ENCODE data around the gene FOLR2.
A peak's percentile ranks its signal among the peaks of the same experiment; 100 is the strongest.
"Not testable (repeated sequence)": the region's sequence is repeated elsewhere in the genome, so short reads cannot be mapped to it uniquely, and the experiment has no call there.

The FOLR2 gene

GRCh38 chr11:72243173-72244059 is 26.8 kb downstream of the FOLR2 start:
- DNase-seq = no peak

DNA sequence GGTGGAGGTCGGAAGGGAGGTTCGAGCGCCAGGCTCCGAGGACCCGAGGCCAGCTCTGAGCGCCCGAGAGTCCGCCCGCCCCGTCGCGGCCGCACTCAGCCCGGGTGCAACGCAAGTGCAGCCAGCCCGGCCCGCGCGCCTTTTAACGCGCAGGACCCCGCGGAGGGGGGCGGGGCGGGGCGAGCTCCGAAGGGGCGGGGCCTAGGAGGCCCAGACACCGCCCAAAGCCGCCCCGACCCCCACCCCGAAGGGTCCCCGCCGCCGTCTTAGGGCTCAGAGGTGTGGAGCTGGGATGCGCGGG is 27.4 kb downstream of the FOLR2 start, which contains the start of gene PHOX2A:
PHOX2A (minus strand) TSS at position 117 of the 301 bp plus-strand sequence. CDS start 172 bp downstream, outside the sequence.
- DNase-seq = no peak

DNA sequence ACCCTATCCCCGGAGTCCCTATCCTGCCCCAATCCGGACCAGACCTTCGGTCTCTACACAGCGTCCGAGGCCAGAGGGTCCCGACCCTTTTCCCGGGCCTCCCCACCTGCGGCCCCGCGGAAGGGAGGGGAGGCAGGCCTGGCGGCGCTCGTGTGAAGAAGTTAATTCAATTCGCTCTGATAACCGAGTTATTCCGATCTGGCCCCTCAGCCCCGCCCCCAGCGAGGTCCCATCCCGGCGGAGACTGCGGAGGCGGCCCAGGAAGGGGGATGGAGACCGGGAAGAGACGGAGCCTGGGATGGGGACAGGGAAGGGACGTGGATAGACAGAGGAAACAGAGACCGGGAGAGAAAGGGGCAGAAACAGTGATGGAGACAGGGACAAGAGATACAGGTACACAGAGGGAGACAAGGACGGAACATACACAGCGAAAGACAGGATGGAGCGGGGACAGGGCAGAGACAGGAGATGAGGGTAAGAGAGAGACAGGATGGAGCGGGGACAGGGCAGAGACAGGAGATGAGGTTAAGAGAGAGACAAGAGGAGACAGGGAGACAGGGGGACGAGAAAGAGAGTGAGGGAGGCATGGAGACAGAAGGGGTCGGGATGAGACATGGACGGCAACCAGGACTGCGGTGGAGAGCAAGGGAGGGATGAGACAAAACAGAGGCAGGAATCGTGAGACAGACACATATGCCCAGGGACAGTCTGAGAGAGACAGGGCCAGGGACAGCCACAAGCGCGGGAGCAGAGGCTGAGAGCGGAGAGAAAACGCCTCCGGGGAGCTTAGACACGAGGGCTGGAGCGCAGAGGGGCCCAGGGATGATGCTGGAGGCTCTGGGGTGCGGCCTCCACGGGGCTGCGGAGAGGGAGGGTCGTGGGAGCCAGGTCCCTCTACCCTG is 28.0 kb downstream of the FOLR2 start:
- no peak for DNase-seq

DNA sequence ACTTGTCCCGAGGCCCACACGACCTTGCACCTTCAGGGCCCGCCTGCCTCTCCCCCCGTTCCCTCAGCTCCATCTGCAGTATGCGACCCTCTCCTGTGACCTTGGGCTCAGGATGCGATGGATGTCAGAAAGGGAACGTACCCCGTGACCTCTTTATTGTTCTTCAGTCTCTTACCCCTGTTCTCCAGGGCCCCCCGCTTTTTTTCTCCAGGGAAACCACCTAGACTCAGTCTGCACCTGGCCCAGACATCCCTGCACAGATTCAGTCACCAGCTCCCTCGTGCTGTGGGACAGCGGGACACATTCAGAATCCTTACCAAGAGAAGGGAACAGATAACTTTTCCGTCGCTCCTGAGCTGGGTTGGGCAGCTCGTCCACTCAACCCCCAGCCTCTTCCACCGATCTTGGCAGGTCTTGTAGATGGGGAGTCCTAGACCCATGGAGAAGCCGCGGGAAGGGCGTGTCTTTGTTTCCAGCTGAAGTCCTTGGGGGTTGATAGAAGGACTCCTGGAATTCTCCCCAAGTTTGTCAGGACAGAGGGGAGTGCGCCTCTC is 28.7 kb downstream of the FOLR2 start:
- DNase-seq = no peak

GRCh38 chr11:72247584-72247983 is 31.0 kb downstream of the FOLR2 start:
- no peak for DNase-seq

- no peak for DNase-seq
Observed at GRCh38 chr11:72249961-72250360, 33.4 kb downstream of the FOLR2 start.

- no peak for DNase-seq
Observed at GRCh38 chr11:72250661-72251464, 34.3 kb downstream of the FOLR2 start.

- DNase-seq = no peak
Observed at GRCh38 chr11:72251614-72252013, 35.0 kb downstream of the FOLR2 start.

DNA sequence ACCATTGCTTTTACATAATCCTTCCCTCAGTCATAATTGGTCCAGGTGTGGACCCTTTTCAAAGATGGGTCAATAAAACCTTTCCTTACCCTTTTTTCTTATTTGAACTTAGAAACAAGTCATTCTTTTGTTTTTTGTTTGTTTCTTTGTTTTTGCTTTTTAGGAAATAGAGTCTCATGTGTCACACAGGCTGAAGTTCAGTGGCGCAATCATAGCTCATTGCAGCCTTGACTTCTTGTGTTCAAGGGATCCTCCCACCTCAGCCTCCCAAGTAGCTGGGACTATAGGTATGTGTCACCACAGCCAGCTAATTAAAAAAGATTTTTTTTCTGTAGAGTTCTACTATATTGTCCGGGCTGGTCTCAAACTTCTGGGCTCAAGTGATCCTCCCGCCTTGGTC is 36.8 kb downstream of the FOLR2 start:
- peak; percentile 27 for DNase-seq

DNA sequence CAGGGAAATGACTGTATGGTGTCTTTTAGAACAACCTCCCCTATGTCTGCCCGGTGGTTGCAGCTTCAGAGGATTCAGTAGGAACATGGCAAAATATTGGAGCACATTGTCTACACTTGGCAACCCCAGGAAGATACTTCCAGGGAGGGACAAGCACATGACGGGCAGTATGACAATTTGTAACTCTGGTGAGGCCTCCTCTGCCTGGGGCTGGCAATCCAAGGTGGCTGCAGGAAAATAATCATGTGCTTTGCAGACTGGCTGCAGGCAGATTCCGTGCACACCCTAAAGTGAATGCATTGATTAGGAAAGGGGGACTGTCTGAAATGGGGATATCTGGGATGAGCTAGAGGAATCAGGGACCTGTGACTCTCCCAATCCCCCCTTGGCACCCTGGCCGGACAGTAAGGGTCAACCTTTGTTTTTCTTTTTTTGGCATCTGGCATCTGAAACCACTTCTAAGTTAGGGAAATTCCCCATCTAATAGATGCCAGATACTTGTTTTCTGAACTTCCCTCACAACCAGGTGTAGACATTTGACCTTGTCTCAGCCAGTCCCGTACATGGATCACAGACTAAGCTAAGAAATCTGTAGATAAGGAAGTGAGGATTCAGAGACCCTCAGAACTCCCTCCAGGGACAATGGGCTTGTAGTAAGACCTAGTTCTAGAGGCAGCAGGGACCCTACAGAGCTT is 37.9 kb downstream of the FOLR2 start:
- DNase-seq = no peak

- DNase-seq = no peak
Observed at GRCh38 chr11:72257570-72257969, 41.0 kb downstream of the FOLR2 start.

DNA sequence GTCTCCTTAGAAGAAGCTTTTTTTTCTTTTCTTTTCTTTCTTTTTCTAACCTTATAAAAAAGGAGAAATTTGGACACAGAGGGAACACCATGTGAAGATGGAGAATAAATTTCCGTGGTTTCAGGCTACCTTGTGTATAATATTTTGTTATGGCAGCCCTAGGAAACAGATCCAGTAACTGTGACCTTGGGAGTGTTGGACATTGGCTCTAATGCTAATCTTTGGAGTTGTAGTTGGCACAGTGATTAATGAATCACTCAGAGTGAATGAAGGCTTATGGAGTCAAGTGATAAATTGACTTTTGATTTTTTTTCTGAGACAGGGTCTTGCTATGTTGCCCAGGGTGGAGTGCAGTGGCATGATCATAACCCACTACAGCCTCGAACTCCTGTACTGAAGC is 42.9 kb downstream of the FOLR2 start:
- DNase-seq = no peak

DNA sequence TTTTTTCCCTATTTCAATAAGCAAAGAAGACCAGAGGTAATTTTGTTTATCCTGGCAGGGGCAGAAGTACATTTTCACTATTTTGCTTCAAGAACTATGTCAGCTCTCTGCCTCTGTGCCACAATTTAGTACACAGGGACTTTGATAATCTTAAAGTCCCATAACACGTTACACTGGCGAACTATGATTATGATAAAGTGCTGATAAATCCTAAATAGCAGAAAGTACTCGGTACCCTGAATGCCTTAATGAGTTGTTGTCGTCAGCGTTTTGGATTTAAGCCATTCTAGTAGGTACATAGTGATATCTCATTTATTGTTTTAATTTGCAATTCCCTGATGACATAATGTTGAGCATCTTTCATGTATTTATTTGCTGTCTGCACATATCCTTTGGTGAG is 44.0 kb downstream of the FOLR2 start:
- DNase-seq = no peak

- DNase-seq = peak; percentile 56
Observed at GRCh38 chr11:72263361-72263760, 46.8 kb downstream of the FOLR2 start.

DNA sequence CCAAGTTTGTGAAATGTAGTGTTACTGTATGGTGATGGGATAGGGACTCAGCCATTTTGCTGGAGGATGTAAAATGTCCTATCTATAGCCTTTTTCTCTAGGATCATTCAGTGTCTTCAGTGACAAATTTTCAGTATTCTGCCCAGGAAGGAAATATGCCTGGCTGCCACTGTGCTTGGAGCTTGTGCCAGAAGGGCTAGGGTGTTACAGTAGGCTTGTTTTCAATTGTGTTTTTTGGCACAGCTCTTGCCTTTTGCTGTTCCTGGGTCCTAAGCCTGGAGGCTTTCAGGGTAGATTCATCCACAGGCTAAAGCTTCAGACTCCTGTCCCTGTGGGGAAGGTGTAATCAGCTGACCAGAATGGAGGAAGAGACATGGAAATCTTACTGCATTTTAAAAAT is 49.4 kb downstream of the FOLR2 start:
- DNase-seq = no peak

DNA sequence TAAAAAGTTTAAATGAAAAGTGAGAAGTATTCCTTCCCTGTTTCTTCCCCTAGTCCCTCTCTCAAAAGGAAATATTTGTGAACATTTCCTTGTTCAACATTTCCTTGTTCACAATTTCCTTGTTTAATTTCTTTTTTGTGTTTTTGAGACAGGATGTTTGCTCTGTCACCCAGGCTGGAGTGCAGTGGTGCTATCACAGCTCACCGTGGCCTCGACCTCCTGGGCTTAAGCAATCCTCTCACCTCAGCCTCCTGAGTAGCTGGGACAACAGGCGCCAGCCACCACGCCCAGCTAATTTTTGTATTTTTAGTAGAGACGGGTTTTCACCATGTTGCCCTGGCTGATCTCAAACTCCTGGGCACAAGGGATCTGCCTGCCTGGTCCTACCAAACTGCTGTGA is 50.4 kb downstream of the FOLR2 start:
- not testable (repeated sequence) for DNase-seq

DNA sequence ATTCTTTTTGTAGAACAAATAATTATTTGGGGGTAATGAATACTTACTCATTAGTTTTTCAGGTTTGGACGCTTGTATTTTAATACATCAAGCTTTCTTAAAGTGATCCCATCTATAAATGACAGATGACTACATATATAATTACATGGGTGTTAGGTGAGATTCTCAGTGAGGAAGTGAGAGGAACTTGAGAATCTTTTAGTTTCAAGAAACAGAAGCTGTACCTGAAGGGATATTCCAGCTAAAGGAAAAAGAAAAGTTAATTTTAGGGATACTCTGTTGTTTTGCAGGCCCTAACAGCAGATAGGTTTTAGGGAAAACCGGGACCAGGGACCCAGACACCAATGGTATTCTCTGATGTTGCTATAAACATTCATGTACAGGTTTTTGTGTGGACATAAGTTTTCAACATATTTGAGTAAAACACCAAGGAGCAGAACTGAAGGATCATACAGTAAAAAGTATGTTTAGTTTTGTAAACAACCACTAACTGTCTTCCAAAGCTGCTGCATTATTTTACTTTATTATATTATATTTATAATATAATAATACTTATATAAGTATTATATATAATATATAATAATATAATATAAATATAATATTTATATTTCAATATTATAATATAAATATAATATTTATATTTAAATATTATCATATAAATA is 51.5 kb downstream of the FOLR2 start:
- DNase-seq = no peak

Data from suppressor macrophage treated with lipopolysaccharide for 4 hours (primary cell).